Stimulated activated CD4-positive, alpha-beta T cell treated with anti-CD3 and anti-CD28 coated beads, Interleukin-12 subunit alpha, Interleukin-12 subunit beta, amount 100 ng/mL, for 4 hours (primary cell): ENCODE data around the gene KRT39.
"Not testable (repeated sequence)": the region's sequence is repeated elsewhere in the genome, so short reads cannot be mapped to it uniquely, and the experiment has no call there.

Experiments used
- DNase-seq: peaks from one replicate; pipeline ENCODE4 v3.0.0-alpha.2; 2020

Gene KRT39

DNA sequence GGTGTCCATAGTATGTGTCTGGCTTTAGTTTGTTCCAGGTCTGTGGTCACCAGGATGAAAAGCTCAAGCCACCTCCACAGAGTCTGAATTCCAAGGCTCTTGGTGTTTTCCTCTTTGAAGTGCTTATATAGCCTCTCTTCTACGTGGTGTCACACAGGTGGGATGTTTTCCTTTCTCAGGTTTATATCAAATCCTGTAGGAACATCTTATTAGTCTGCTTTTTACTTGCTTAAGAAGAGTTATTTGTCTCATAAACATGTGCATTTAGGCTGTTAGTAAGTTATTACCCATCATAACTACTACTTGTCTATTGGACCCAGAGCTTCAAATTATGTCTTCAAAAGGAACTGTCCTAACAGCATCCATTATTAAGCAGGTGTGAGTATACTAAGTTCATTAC is at the start of gene KRT39:
KRT39 (minus strand) TSS at position 101 of the 400 bp plus-strand sequence; CDS start at position 9, 92 bp downstream.
- no peak for DNase-seq

DNA sequence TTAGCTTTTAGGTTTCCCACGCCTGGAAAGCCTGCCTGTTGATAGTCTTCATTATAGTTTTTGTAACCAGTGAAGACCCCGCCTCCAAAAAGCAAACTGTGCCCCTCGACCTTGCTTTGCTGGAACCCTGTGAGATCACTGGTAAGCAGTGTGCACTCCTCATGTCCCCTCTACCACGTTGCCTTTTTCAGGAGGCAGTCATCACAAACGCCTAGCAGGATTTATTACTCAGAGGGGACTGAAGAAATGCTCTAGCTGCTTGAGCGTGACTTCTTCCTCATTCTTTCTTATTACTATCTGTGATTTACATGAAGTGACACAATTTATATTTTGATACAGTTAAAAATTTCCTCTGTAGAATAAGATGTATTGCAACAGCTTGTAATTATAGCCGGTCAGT is 48.7 kb upstream of the KRT39 start:
- no peak for DNase-seq

DNA sequence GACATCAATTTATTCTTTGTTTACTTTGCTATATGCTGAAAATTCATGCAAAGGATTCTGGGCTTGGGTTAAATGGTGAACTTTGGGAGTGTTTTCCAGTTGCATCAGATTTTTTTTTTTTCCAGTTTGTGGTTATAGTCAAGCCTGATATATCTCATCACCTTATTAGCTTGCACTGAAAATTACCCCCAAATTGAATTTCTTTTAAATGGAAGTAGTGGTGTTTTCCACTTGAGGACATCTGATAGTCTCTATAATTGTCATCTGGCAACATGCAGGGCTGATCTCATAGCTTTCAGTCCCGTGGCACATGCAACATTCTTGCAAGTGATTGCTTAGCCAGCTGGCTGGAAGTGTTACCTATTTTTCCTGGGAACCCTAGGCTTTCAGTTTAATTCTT is 46.9 kb upstream of the KRT39 start:
- DNase-seq = no peak

DNA sequence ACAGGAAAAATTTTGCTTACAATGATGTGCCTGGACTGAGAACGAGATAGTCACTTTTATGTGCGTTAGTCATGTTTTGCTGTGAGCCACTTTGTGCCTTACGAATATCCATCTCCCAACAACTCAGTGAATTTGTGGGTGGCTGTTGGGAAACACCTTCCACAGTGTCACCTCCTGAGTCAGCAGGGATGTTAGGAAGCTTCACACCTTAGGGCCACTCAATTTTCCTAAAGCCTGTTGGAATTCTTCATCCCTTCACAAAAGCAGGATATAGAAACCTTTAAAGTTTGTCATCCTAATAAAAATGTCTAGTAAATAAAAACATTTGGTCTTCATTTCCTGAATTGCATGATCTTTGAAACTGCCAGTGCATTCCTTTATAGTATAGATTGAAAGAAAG is 46.4 kb upstream of the KRT39 start:
- DNase-seq = no peak

DNA sequence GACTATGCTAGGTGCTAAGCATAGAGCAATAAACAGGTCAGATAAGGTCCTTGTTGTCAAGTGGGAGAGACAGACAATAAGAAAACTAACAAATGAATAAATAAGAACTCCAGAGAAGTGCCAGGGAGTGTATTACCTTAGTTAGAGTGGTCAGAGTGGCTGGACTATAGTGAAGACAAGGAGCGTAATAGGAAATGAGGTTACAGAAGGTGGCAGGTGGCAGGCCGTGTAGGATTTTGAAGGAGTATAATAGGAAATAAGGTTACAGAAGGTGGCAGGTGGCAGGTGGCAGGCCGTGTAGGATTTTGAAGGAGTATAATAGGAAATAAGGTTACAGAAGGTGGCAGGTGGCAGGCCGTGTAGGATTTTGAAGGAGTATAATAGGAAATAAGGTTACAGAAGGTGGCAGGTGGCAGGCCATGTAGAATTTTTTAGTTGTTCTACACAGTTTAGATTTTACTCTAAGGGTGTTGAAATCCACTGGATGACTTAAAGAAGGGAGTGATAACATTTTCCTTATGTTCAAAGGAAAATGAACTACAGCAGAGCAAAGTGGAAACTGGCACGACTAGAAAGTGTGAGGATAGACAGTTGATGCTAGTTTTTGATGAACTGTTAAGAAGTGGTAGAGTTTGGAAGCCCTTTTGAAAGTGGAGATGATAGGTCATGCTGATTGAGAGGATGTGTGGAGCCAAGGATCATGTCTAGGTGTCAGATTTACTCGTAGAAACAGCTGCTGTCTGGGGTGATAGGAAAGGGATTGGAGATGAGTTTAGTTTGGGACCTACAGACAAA is 45.8 kb upstream of the KRT39 start:
- no peak for DNase-seq

DNA sequence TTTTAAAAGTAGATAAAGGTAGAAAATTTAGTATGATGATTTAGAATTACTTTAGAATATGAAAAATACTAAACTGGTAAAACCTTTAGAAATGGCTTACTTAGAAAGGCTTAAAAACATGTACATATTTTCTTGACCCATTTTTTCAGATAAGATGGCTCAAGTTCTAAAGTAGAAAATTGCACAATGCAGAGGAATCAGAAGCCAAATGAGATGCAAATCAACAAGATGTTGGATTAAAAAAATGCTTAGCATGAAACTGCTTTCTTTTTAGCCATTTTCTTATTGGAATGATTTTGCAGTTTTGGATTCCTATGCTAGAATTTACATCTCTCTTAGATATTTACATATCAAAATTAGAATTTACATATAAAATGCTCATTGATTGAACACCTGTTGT is 43.7 kb upstream of the KRT39 start:
- DNase-seq = no peak

DNA sequence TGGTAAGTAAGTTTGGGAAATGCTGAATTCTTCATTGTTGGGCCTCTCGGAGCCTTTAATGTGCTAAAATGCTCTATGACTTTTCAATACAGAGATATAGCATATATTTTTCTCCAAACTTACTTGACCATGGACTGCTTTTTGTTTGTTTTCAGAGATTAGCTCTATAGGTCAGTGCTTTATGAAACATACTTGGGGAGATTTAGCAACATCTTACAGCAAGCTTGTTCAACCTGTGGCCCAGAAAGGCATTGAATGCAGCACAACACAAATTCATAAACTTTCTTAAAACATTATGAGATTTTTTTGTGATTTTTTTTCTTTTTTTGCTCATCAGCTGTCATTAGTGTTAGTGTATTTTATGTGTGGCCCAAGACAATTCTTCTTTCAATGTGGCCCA is 43.2 kb upstream of the KRT39 start:
- no peak for DNase-seq

DNA sequence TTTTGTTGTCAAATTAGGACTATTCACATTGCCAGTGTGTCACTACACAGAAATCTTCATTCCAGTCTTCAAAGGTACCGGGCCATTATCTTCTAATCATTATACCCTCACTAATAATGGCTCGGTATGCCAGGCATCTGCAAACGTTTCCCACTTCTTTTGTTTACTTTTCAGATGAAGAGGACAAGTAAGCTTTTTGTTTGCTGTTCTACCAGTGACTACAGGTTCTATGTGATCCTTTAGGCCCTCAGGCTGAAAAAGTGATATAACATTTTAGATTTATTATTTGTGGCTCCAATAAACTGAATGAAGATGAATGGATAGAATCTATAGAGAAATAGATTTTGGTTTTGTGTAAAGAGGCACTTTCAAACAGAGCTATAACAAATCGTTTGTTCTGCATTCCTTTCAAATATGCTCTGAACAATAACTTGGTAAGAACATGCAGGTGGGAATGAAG is 42.6 kb upstream of the KRT39 start:
- DNase-seq = no peak

DNA sequence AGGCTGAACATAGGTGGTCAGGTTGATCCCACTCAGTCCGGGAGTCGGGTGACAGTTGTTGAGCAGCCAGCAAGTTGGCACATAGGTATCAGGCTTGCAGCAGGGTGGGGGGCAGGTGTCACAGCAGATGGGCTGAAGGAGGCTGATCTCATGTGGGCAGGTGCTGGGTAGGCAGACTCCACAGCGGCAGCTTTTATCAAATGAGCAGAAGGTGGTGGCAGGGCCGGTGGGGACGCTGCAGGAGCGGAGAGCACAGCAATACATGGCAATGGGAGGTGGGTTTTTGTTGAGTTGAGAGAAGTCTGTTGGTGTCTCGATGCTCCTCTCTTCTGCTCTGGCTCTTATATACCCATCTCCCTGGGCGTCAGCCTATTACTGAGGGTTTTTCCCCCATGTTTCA is 42.1 kb upstream of the KRT39 start, which contains the start of gene KRTAP3-1:
KRTAP3-1 (minus strand) TSS at position 318 of the 400 bp plus-strand sequence; CDS start at position 264, 54 bp downstream.
- DNase-seq = no peak

DNA sequence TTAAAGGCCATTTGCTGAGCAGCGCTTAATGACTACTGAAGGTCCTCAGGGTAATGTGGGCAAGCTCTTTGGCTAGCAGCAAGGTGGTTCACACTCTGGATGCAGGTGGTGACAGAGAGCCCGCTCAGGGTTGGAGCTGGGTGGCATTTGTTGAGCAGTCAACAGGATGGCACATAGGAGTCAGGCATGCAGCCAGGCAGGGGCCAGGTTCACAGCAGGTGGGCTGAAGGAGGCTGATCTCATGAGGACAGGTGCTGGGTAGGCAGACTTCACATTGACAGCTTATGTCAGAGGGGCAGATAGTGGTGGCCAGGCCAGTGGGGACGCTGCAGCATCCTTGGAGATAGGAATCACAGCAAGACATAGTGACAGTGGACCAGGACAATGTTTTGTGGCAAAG is 37.6 kb upstream of the KRT39 start:
- no peak for DNase-seq

DNA sequence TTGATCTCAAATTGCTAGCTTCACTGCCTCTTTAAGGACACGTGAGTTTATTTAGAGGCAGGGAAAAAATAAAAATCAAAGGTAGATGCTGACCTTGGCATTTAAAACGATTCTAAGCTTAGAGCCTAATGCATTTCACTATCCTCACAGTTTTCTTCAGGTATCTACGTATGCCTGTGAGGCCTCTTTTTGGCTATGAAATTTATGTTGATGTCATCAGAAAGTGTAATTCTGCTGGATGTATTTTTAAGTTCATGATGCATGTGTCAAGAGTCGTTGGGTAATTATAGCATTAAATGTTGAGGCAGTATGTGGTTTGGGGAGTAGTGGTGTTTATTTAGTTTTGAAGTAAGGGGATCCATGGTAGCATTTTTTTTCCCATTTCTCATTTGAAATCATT is 37.2 kb upstream of the KRT39 start:
- no peak for DNase-seq

DNA sequence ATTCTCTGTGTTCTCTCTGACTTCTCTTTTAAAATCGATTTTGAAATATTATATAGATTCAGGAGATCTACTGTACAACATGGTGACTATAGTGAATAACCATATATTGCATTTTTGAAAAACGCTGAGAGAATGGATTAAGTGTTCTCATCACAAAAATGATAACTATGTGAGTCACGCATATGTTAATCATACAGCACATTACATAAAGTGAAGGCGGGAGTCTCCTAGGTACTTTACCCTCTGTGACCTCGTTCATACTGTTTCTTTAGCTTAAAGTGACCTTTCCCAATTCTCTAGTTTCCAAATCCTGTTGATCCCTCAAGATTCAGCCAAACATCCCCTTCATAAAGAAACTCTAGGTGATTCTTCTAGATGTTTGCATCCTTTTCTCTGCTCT is 36.1 kb upstream of the KRT39 start:
- no peak for DNase-seq

DNA sequence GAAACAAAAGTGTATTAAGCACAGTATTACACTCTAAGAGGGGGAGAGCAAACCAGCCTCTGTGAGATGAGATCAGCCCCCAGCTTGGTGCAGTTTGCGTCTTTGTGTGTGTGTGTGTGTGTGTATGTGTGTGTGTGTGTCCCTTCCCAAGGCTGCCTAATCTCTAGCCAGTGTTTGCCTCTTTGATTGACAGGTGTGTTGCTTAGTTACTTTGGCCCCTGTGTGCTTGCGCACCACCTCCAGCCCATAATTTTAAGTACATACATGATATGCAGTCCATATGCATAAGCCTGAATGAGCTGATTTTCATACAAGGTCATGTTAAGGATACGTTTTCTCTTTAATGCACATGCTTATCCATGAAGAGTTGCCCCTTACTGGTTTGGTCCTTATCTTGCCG is 35.0 kb upstream of the KRT39 start:
- no peak for DNase-seq

DNA sequence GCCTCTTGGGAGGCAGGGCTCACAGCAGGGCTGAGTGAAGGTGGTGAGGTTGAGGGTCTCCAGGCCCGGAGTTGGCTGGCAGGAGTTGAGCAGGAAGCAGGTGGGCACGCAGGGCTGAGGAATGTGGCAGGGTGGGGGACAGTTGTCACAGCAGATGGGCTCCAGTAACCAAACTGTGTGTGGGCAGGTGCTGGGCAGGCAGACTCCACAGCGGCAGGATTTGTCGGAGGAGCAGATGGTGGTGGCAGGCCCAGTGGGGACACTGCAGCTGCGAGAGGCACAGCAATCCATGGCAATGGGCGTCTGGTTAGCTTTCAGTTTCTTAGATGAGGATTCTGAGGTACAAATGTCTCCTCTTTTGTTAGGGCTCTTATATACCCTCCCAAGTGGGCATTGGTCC is 32.8 kb upstream of the KRT39 start, which contains the start of gene KRTAP3-2:
KRTAP3-2 (minus strand) TSS at position 344 of the 400 bp plus-strand sequence; CDS start at position 291, 53 bp downstream.
- DNase-seq = not testable (repeated sequence)

DNA sequence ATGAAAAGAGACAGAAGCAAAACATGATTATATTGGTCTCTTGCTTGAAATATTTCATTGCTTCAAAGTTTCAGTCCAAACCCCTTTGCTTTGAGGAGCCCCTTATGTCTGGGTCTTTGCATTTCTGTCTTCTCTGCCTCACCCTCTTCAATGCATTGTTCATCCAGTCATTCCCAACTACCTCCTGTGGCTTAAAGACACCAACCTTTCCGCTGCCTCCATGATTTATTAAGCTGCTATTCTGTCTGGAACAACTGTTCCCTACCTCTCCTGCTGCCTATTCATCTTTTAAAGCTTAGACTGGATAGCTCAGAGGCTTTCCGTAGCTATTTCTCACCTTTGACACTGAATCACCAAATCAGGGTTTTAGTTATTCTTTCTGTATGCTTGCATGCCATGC is 30.6 kb upstream of the KRT39 start:
- no peak for DNase-seq

DNA sequence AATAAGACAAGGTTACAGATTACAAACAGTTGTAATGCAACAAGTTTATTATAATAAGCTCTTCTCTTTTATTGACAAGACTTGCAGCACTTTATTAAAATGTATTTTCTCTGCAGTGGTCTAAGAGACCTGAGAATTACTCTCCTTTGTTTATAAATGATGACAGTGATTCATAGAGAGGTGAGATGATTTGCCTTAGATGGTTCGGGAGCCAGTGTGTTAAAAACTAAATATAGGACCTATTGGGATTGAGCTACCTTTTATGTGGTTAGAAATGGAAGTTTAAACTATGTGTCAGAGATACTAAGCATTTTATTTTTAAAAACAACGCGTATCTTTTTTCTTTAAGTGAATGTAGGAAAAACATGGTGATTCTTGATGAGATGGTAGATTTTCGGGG is 30.1 kb upstream of the KRT39 start:
- no peak for DNase-seq

DNA sequence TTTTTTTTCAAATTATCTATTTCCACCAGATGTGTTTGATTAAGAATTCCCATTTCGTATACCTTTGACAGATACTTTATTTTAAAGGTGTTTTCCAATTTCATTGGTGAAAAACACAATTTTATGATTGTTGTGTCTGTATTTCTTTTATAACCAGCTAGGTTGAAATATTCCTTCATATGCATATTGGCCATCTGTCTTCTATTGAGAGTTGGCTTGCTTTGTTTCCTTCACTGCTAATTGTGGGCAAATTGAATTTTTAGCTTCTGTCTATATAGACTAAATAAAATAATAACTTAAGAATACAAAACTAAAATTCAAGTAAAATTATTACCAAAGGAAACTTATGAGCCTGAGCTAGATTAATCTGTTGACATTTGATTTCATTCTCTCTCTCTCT is 28.4 kb upstream of the KRT39 start:
- DNase-seq = no peak

DNA sequence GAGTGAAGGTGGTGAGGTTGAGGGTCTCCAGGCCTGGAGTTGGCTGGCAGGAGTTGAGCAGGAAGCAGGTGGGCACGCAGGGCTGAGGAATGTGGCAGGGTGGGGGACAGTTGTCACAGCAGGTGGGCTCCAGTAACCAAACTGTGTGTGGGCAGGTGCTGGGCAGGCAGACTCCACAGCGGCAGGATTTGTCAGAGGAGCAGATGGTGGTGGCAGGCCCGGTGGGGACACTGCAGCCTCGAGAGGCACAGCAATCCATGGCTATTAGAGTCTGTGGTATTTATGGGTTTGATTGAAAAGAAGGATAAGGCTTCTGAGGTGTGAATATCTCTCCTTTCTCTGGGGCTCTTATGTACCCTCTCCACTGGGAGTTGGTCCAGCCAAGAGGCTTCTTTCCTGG is 27.1 kb upstream of the KRT39 start, which contains the start of gene KRTAP3-3:
KRTAP3-3 (minus strand) TSS at position 326 of the 400 bp plus-strand sequence; CDS start at position 259, 67 bp downstream.
- no peak for DNase-seq

DNA sequence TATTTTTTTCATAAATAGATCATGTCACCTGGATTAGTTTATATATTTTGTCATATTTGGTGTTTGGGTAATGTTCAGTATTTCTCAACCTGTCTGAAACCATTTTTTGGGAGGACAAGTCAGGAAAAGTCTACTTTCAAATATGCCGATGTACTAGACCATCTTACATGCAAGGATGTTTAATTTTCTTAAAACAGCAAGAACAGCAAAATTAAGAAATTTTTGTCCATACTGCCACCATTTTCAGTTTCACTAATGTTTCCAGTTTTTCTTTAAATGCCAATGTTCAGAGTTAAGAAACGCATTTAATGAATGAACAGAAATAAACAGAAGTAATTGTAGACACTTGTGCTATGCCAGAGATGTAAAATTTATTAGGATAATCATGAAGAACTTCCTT is 26.3 kb upstream of the KRT39 start:
- DNase-seq = no peak

DNA sequence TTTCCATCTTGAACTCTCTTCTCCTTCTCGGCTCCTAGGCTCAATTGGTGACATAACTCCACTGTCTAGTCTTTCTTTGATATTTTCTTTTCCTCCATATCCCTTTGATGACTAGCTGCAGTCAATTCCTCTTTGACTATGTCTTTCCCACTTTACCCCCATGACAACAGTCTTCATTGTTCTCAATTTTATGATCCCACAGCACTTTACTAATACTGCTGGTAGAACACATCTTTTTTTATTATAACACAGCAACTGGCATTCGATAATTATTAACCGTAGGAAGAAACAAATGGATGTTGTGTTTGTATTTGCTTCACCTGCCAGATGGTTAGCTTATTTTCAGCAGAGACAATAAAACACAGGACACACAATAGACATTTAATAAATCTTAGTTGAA is 25.9 kb upstream of the KRT39 start:
- no peak for DNase-seq

DNA sequence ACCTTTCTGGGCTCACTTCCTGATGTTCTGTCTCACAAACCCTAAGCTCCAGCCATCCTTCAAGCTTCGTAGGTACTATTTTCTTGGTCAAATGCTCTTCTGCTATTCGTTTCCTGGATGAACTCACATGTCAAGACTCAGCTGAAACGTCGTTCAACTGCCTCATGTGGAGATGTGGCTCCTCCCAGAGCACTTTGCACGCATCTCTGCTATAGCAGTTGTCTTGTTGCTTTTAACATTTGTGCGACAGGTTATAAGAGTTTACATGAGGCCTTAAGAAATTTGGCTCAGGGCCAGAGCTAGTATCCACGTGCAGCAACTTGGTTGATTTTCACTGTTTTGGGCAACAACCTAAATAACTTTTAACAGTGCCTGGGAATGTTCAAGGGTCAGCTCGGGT is 20.2 kb upstream of the KRT39 start:
- no peak for DNase-seq

DNA sequence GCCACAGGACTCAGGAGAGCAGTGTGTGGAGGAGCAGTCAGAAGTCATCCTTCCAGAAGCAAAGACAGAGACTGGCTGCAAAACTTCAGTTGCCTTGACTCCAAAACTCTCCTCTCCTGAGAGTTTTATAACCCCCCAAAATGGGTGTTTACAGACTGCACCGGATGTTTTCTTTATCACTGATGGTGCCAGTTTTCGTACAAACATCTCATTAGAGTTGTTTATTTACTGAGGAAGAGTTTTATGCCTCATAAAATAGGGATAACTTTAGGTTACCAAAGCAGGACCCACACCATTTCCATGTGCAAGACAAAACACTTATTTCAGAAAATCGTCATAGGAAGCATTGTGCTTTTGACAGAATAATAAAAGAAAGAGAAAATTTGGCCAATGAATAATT is 17.5 kb upstream of the KRT39 start, which contains the start of gene KRT40:
KRT40 (minus strand) TSS at position 101 of the 400 bp plus-strand sequence; CDS start at position 48, 53 bp downstream.
- no peak for DNase-seq

DNA sequence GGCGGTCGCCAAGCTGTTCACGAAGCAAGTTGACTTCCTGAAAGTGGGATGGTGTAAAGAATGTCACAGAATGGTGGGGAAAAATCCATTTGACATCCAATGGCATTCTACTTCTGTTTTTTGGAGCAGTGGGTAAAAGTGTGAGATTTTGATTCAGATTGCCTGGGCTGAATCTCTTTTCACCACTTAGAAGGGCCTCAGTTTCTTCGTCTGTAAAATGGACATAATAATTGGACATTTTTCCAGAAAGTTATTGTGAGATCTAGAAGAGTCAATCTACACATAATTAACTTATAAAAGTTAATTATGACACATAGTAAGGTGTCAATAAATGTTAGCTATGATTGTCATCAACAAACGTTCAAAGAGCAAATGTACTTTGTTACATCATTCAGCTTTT is 14.4 kb upstream of the KRT39 start:
- no peak for DNase-seq

DNA sequence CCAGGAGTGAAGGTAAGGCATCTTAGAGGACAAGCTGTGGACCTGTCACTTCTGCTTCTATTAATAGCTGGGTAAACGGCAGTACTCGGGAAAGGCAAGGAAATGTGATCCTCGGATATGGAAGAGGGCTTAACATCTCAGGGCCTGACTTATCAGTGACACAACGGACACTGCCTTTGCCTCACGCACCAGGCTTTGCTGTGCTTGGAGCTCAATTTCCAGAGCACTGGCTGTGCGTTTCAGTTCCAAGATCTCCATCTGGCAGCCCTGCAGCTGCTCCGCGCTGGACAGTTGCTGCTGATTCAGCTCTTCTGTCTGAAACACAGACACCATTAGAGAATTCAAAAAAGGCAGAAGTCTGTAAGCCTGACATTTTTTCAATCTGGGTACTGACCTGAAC is 13.8 kb upstream of the KRT39 start:
- no peak for DNase-seq

DNA sequence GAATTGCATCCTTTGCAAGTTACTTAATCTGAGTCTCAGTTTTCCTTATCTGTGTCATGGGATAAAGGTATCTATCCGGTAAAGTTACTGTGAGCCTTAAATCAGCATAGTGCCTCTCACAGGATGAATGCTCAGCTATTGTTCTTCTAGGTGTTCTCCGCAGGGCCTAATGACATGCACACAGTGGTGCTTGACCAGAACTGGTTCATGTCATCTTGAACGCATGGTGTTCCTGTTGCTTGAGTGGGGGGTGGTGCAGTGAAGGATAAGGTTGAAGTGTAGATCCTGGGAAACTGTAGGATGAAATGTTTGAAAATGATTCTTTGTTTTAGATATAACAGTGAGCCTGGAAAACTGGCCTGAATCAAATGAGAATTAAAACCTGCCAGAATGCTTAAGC is 13.4 kb upstream of the KRT39 start:
- DNase-seq = no peak
